Left kidney (tissue), 2 donors: ENCODE results near the gene CADM2. TPM values are rescaled to one million over a fixed set of nuclear protein-coding genes. Genes with fewer than 3 reads are reported as not detected.

Source experiments
- DNase-seq: peaks from one replicate; pipeline ENCODE4 v3.0.0-alpha.2; 2013
- polyA plus RNA-seq: library from polyadenylated mRNA; unstranded; fragments of 120-200 nt; gene quantifications from one replicate; pipeline ENCODE4 v1.2.1, GENCODE V29; 2013; ENCODE audit not compliant: insufficient read length

Gene CADM2
- polyA plus RNA-seq, 1 donor = 0.52 TPM

DNA sequence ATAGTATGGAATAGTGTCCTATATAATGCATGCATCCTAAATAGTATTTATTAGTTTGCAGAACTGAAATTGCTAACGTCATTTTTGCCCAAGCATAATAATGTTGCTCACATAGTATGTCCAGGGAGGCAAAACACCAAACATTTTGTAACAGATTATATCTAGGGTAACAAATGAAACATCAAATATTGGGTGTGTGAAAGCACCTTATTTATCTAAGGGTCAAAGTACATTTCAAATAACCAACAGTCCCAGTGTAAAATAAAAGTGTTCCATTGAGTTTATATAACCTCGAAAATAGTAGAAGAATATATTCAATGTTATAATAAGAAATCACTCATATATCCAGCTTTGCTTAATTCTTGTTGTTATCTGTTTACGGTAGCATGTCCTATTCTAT, 363.1 kb downstream of the CADM2 start:
- no peak for DNase-seq

DNA sequence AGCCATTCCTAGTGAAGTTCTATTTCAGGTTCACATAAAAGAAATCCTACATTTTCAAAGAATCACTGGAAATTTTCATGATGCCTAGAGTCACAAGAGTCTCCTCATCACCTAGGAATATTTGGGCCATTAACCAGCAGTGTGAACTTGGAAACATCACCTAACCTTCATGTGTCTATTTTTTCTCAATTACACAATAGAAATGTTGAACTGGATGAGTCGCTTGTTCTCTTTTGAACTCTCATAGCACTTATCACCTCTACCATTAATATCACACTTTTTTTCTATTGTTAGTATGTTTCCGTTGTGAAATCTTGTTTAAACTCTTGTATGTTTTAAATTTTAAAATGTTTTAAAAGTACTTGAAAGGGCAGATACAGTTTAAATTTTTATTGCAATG, 371.3 kb downstream of the CADM2 start:
- no peak for DNase-seq

DNA sequence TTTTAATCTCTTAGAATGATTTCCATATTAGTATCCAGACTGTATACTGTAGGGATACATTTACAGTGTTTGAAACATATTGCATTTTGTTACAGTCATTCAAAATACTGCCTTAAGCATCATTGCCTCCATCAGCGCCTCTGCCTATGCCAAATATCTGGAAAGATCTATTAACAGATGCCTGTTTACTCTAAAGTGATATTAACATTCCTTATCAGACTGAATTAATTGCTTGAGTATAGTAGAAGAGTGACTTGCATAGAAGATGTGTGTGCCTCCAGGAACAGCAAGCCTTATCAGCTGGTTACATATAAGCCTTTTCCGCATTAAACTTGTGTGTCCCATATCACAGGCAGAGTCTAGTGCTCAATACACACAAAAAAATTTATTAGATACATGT, 379.1 kb downstream of the CADM2 start:
- DNase-seq = no peak

DNA sequence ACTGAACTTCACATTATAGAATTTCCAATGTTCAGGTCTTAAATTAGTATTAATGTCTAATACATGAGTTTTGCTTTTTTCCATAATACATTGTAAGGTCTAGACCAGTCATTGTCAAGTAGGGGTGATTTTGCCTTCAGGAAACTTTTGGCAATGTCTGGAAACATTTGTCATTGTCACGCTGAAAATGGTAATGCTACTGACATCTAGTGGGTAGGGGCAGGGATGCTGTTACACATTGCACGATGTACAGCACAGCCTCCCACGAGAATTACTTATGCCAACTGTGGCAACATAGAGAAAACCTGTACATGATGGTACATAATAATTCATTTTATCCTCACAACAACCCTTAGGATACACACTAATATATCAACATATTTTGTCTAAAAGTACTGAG, 384.1 kb downstream of the CADM2 start:
- no peak for DNase-seq

DNA sequence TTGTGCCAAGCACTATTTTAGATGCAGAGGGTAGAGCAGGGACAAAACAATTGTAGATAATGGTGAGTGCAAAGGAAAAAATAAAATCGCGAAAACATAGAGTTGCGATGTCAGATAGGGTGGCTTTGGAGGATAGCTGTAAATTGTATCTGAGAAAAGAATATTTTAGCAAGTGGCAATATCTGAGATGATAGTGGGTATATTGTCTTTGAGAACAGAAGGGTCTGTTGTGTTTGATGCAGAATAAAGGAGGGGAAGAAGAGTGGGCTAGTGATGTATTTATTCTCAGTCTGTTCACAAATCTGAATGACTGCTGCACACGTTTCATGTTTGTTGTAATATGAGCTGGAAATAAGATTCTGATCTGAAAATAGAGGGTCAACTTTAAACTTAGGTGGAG, 396.8 kb downstream of the CADM2 start:
- no peak for DNase-seq

DNA sequence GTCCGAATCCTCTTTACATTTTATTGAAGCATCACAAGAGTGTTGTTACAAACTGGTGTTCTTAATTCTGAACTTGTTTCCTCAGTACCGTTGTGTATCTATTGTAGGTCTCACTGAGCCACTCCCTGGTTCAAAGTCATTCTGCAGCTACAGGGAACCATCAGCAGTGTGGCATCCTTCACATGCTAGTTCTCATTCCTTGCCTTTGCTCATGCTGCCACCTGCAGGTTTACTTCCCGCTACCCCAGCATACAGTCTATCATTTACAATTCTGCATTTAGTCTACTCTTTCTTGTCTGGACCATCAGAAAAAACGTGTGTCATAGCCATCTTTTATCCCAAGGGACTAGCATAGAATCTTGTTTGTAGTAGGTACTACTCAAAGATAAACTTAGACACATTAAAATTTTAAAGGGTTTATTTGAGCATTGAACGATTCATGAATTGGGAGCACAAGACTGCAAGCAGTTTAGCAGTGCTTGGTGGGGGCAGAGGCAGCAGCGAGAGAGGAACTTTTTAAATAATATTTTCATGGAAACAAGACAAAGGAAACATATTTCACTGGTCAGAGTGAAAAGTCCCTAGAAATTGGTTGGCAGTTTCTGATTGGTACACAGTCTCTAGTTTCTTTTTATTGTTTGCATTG, 402.1 kb downstream of the CADM2 start:
- peak; percentile 13 for DNase-seq

DNA sequence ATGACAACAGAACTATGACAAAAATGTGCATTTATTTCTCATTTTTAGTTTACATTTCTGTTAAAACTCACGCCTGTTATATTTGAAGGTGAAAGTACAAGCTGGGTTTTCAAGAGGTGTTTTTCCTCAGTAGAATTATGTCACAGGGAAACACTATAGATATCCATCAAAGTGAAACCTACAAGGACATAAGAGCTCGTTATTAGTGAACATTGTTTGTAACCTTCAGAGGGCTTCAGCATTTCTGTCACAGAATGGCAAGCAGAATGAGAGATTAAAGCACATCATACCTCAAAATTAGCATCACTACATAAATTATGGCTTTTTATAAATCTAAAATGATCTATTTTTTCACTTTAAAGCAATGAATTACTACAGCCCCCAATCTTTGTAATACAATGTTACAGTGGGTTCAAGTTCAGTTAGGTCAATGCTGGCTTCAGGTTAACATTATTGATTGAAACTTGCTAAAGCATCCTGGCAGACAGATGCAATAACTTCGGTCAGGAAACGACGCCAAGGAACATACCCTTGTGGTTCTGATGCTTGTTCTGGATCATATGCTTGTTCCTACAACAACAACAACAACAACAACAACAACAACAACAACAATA, 405.6 kb downstream of the CADM2 start:
- DNase-seq = no peak

DNA sequence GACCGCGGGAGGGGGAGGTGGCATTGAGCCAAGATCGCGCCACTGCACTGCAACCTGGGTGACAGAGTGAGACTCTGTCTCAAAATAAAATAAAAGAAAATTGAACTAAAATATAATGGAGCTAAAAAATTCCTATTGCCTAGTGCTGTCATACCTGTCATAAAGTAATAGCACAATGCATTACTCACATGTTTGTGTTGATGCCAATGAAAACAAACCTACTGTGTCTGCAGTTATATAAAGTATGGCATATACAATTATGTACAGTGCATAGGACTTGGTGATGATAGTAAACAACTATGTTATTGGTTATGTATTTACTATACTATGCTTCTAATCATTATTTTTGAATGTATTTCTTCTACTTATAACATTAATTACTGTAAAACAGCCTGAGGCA, 411.6 kb downstream of the CADM2 start:
- DNase-seq = no peak

DNA sequence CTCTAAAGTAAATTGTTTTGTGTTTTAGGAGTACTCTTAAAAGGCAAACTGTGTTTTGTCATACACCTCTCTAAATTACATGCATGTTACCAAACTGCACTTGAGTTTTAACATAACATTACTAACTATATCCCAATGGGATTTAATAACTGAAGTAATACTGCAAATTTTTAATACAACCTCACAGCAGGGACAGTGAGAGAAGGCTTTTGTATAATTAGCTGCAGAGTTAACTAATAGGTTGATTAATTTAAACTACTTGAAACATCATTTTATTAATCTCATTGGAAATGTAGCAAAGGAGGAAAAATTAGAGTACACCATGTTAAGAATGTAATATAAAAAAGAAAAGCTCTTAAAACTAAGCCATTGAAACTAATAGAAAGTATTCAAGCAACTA, 417.3 kb downstream of the CADM2 start:
- no peak for DNase-seq

DNA sequence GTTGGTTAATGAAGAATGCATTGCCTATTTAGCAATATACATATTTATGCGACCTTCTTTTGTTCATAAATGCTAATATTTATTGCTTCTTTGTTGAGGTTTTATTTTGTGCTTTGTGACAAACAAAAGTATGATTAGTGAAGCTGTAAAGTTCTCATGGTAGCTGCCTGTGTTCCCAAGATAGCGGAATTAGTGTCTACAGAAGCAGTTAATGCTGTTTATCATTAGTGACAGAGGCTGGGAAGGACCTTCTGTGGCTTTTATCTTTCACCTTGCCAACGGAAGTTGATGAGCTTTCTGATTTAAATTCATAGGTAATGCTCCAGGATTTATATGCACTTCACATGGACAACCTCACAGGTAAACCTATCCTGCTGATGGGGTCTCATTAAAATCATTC, 418.3 kb downstream of the CADM2 start:
- DNase-seq = no peak

DNA sequence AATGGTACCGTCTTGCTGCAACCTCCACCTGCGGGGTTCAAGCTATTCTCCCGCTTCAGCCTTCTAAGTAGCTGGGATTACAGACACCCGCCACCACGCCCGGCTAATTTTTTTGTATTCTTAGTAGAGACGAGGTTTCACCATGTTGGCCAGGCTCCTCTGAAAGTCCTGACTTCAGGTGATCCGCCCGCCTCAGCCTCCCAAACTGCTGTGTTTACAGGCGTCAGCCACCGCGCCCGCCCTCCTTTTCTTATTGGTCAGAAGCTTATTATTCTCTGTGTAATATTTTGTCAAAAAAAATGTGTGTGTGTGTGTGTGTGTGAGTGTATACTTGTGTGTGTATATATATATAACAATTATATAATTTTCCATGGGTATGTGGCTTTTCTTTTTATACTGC, 425.6 kb downstream of the CADM2 start:
- DNase-seq = no peak

DNA sequence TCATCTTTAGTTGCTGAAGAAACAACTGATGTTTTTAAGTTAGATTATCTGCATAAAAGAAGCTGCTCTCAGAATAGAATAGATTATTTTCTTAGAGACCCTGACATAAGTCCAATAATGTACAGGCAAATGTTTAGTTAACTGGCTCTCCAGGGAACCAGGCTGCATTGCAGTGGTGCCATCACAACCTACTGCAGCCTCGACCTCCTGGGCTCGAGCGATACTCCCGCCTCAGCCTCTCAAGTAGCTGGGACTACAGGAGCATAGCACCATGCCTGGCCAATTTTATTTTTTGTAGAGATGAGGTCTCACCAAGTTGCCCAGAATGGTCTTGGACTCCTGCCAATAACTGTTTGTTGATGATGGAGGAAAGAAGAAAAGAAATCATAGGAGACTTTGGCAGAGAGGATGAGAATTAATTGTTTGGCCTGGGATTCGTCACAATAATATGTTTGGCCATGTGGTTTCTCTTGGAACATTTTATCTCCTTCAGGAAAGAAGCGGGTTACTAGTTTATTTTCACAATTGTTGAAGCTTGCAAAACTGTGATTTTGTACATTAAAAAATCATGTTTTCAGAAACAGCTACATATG, 429.2 kb downstream of the CADM2 start:
- no peak for DNase-seq

DNA sequence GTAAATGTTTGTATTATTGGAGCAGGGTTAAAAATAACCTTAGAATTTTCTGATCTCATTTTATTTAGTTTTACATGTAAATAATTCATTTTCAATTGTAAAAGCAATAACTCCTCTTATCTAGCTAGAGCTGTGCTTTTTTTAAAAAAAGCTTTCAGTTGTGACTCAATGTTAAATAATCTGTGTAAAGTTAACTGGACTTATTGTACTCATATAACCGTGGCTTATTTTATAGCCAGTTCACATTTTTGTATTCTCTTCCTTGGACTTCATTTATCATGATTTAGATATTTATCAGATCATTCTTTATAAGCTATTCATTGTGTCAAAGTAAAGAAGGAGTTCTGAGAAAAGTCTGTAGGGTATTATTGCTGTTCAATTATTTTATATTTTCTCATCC, 435.6 kb downstream of the CADM2 start:
- no peak for DNase-seq

DNA sequence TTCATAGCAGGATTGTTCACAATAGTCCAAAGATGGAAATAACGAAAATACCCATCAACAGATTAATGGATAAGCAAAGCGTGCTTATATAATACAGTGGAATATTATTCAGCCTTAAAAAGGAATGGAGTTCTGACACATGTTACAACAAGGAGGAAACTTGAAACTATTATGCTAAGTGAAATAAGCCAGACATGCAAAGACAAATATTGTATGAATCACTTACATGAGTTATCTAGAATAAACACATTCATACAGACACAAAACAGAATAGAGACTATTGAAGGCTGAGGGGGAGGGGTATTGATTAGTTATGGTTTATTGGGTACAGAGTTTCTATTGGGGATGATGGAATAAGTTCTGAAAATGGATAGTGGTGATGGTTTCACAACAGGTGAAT, 438.6 kb downstream of the CADM2 start:
- DNase-seq = no peak

DNA sequence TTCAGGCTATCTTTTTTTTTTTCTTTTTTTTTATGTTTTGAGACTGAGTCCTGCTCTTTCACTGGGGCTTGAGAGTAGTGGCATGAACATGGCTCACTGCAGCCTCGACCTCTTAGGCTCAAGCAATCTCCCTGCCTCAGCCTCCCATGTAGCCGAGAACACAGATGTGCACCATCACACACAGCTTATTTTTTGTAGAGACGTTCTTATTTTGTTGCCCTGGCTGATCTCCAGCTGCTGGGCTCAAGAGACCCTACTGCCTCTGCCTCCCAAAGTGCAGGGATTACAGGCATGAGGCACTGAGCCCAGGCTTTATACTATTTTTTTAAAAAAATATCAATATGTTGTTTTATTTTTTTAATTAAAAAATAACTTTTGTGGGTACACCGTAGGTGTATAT, 467.3 kb downstream of the CADM2 start:
- no peak for DNase-seq

DNA sequence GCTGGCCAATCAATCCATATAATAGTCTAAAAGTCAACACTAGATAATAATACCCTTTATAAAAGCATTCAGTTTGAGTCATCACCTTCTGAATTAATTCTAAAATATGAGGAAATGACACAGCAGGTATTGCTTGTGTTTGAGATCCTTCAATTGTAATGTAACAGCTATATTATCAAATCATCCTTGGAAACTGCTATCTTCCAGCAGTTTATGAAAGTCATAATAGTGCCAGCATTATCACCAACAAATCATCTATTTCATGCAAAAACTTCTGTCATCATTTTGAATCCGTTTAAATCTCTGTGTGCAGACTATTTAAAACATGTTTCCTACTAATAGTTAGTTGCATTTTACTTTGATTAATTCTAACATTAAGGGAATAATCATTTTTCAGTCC, 468.7 kb downstream of the CADM2 start:
- no peak for DNase-seq

DNA sequence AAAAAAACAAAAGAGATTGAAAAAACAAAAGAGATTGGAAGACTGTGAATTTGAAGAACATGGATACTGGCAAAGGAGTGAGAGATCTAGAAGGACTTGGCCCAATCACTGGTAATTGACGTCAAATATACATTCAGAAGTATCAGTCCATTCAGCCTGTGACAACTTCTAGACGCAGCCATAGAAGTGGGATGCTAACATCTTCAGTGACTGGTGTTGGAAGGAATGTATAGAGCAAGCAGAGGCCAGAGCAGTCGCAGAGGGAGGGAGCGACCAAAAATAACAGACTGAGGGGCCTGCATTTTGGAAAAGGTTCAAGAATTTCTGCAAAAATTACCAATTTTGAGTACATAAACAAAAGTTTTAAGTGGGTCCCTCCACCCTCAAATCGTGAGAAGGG, 473.3 kb downstream of the CADM2 start:
- DNase-seq = no peak

DNA sequence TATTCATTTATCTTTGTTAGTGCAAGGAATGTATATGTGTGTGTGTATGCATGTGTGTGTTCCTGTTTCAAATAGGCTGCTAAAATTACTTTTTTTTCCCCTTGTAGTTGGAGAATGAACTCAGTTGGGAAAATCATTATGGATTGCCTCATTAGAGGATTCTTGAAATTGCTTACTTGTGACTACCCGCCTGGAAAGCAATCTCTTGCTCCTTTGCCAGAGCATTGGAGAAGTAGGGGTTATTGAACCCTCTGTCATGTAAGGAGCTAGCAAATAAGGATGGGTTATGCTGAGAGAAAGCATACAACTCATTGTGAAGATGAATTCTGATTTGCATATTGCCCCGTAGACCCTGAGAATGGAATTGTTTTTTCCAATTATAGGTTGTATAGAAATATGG, 474.5 kb downstream of the CADM2 start:
- DNase-seq = no peak

DNA sequence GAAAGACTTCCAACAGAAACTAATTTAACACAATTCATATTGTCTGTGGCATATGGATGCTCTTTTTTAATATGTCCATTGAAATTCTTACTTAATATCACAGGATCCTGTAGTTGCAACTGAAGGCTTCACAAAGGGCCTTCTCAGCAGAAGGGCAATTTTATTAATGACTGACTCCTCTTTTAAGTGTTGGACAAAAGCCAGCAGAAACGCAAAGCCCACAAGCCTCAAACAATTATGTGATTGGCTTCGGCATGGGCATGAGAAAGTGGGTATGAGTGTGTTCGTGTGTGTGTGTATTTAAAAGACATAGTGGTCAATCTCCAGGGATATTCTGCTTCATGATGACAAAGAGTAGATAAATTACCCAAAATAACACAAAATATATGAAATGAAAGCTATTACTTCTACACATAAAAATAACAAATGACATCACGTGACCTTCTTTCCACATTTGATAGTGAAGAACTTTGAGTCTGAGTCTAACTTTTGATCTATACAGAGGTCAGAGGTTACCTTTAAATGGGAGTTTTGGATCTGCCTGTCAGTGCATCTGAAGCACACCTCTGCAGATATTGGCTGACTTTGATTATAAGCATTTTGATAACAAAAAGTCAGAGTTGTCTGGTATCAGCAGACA, 496.9 kb downstream of the CADM2 start:
- DNase-seq = no peak

DNA sequence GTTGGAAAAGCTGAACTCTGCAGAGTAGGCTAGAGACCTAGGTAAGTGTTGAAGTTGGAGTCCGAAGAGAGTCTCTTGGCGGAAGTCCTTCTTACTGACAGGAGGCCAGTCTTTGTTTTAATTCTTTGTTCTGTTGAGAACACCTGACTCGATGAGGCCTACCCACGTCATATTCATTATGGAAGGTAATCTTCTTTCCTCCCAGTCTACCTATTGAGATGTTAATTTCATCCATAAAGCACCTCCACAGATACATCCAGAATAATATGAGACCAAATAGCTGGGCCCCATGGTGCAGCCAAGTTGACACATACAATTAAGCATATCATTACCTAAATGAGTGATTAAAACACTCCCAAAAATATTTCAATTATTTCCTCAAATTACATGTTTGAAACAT, 515.5 kb downstream of the CADM2 start:
- DNase-seq = no peak

DNA sequence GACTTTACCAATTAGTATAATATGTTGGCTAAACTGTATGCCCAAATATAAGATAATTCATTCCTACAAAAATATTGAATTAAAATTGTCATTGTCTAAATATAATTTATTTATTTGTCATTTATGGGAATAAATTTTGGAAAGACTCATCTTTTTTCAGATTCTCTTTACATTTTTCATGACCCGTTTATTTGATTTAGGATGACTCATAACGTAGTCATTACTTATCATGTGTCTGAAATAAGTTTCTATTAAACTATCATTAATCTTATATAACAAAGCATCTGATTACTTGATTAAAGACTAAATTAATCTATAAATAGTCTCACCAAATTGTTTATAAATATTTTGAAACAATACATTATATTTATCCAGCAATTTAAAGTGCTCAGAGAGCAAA, 516.6 kb downstream of the CADM2 start:
- DNase-seq = no peak

DNA sequence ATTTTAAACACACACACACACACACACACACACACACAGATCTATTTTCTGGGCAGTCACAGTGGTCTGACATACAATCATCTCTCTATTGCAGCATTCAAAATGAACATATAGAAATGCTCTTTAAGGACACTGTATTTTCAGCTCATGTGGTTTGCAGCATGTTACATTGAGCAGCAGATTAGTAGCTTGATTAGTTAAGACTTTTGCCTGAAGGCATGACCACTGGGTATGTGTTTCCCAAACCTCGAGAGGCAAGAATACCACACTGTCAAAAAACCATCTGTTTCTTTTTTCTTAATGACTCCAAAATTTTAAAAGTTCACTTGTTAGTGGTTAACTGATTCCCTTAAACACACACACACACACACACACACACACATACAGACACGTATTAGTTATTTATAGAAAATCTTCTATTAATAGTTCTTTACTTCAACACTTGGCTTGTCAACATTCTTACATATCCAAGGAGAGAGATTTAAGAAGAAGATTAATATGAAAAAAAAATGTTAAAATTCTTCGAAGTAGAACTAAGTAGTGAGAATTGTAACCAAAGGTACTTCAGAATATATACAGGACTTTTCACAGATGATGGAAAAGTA, 518.2 kb downstream of the CADM2 start:
- no peak for DNase-seq
